Neural progenitor cell (in vitro differentiated cells): ENCODE data around the gene TM9SF3.

Experiments
- CTCF ChIP-seq: fragments of 200-600 bp; sonication (generic); IDR thresholded peaks from 2 replicates; pipeline ENCODE4 v1.5.1; 2017; ENCODE audit warnings: antibody characterized with exemption, mild to moderate bottlenecking
- EZH2 ChIP-seq: fragments of 200-600 bp; sonication (generic); IDR thresholded peaks from 2 replicates; pipeline ENCODE4 v1.6.1; 2017; ENCODE audit warnings: antibody characterized with exemption, mild to moderate bottlenecking, moderate library complexity

- TF ChIP-seq CTCF (no peak), EZH2 (no peak)
These were observed 86.3 kb downstream of the TM9SF3 start for GRCh38 chr10:96500519-96500918.
